ENCODE data around the gene CECR2. TPM values are rescaled to one million over a fixed set of nuclear protein-coding genes. Genes with fewer than 3 reads are reported as not detected.

The CECR2 gene
- total RNA-seq, 4 donors from 2014 or later, result 1.8 to 2.7 (median 2.2) TPM

DNA sequence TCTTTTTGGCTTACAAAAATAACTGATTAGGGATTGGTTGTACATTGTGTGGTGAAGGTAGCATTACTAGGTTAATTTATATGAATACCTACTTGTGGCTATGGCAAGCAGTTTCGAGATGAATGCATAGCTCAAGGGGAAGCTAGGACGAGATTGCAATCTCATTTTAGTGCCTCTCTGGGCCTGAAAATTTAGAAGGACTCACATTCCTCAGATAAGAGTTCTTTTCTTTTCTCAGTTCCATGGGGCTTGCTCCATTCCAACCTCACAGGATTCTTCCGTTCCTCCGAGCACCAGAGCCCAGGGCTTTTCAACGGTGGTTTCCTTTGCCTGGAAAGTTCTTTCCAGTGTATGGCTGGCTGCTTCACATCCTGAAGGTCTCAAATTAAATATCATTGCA lies 82.1 kb downstream of the CECR2 start:
- DNase-seq (ENCODE audit: low spot score in 2 of 2), result no peak
- TF ChIP-seq, protein P1, sequence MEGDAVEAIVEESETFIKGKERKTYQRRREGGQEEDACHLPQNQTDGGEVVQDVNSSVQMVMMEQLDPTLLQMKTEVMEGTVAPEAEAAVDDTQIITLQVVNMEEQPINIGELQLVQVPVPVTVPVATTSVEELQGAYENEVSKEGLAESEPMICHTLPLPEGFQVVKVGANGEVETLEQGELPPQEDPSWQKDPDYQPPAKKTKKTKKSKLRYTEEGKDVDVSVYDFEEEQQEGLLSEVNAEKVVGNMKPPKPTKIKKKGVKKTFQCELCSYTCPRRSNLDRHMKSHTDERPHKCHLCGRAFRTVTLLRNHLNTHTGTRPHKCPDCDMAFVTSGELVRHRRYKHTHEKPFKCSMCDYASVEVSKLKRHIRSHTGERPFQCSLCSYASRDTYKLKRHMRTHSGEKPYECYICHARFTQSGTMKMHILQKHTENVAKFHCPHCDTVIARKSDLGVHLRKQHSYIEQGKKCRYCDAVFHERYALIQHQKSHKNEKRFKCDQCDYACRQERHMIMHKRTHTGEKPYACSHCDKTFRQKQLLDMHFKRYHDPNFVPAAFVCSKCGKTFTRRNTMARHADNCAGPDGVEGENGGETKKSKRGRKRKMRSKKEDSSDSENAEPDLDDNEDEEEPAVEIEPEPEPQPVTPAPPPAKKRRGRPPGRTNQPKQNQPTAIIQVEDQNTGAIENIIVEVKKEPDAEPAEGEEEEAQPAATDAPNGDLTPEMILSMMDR (IDR thresholded peaks at IDR 0.05), result no peak
- no peak for TF ChIP-seq POLR2A (IDR thresholded peaks at IDR 0.05)
- intact Hi-C loops (cut with DNase I; ENCODE audit: low total_unique reads), result no loop called here
- no peak overlapping the region for H3K4me3 ChIP-seq (ENCODE audit: low read depth, poor library complexity, severe bottlenecking)
- 63 to 67% methylated on average over 5 of the region's 5 CpGs for WGBS, 2 donors

- 83 to 89% methylated on average over 6 of the region's 6 CpGs for WGBS, 2 donors
- no peak for TF ChIP-seq POLR2A (IDR thresholded peaks at IDR 0.05)
- TF ChIP-seq, protein P1 (IDR thresholded peaks at IDR 0.05), result no peak
- intact Hi-C loops (cut with DNase I; ENCODE audit: low total_unique reads), result no loop called here
- no peak overlapping the region for H3K4me3 ChIP-seq (ENCODE audit: low read depth, poor library complexity, severe bottlenecking)
- DNase-seq (ENCODE audit: low spot score in 2 of 2), result no peak
Measured at GRCh38 chr22:17460895-17461294, 91.6 kb downstream of the CECR2 start.

DNA sequence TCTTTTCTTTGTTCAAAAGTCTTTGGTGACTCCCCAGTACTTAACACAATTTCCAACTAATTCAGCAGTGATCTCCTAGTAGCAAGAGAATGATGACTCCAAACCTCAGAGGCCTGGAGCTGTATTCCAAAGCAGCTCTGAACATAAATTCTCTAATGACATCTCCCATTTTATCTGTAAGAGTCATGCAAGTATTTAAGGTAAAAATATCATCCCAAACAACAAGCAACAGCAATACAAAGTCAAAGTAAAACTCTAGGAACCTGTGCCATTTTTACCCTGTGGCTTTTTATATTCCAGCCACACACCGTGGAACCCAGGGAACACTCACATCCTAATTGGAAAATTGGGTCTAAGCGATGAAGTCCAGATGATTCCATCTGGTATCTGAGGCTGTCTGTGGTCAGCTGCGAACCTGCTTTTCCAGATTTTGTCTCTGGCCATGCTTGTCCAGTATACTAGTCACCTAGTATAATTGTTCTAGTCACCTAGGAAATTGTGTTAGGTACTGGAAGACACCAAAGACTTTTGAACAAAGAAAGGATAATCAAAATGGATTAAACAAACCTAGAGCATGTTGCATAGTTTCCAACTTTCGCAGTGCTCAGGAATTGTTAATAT lies 101.7 kb downstream of the CECR2 start:
- intact Hi-C loops (cut with DNase I; ENCODE audit: low total_unique reads), result loop anchor here (10.0 kb wide), 1 partner anchor 56 kb away; no protein-coding TSS in a partner anchor
- TF ChIP-seq POLR2A (IDR thresholded peaks at IDR 0.05), result no peak
- TF ChIP-seq, protein P1 (IDR thresholded peaks at IDR 0.05), result no peak
- no peak overlapping the region for H3K4me3 ChIP-seq (ENCODE audit: low read depth, poor library complexity, severe bottlenecking)
- no peak for DNase-seq (ENCODE audit: low spot score in 2 of 2)
- WGBS, 2 donors, result 89 to 93% methylated on average over 4 of the region's 4 CpGs

GRCh38 chr22:17471886-17472535 lies 102.8 kb downstream of the CECR2 start:
- 69 to 71% methylated on average over 6 of the region's 6 CpGs for WGBS, 2 donors
- intact Hi-C loops (cut with DNase I; ENCODE audit: low total_unique reads), result loop anchor here (10.0 kb wide), 1 partner anchor 57 kb away; no protein-coding TSS in a partner anchor
- TF ChIP-seq POLR2A (IDR thresholded peaks at IDR 0.05), result no peak
- TF ChIP-seq, protein P1 (IDR thresholded peaks at IDR 0.05), result no peak
- H3K4me3 ChIP-seq (ENCODE audit: low read depth, poor library complexity, severe bottlenecking), result no peak overlapping the region
- DNase-seq (ENCODE audit: low spot score in 2 of 2), result no peak

DNA sequence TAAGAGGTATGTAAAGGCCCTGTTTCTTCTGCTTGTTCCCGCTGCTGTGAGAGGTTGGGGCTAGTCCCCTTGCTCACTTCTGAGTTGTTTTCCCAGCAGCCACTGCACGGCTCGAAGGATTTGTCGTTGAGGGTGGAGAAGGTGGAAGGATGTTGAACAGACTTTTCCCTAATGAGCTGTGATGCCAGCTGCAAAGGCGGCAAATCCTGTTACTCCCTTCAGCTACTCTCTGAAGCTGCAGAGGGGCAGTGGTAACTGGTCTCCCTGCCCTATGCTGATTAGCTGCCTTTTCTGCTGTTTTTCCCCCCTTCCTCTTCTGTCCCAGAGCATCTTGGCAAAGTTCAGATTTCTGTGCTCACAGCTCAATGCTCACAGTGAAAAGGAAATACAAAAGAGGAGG lies 103.7 kb downstream of the CECR2 start:
- no peak overlapping the region for H3K4me3 ChIP-seq (ENCODE audit: low read depth, poor library complexity, severe bottlenecking)
- DNase-seq (ENCODE audit: low spot score in 2 of 2), result no peak
- TF ChIP-seq, protein P1 (IDR thresholded peaks at IDR 0.05), result no peak
- no peak for TF ChIP-seq POLR2A (IDR thresholded peaks at IDR 0.05)
- WGBS, 2 donors, result 28 to 58% methylated on average over 5 of the region's 5 CpGs
- intact Hi-C loops (cut with DNase I; ENCODE audit: low total_unique reads), result loop anchor here (10.0 kb wide), 1 partner anchor 58 kb away; no protein-coding TSS in a partner anchor
